ENCODE data around the gene WDR46. TPM values are rescaled to one million over a fixed set of nuclear protein-coding genes. Genes with fewer than 3 reads are reported as not detected.

The WDR46 gene
- total and polyA plus RNA-seq, 2 of the 13 experiments (the other 11 are each of a cell fraction or from before 2014, with no cell fraction given) = 47.4 to 105 TPM

- no peak for TF ChIP-seq IRF1 (CRISPR knock-in tag; IDR thresholded peaks at IDR 0.05; ENCODE audit: low read depth)
- peak; percentile 99 for TF ChIP-seq RBM39 (IDR thresholded peaks at IDR 0.05; ENCODE audit: low read depth, low read length, poor library complexity, severe bottlenecking)
- no peak; the same call in 1 of the 2 replicates for TF ChIP-seq IRF9 (CRISPR knock-in tag; IDR thresholded peaks at IDR 0.05; ENCODE audit: borderline replicate concordance)
- peak; percentile 93 for TF ChIP-seq ZNF317 (CRISPR knock-in tag; IDR thresholded peaks at IDR 0.05)
- TF ChIP-seq TEF (CRISPR knock-in tag; IDR thresholded peaks at IDR 0.05) = no peak
- TF ChIP-seq ZNF737 (CRISPR knock-in tag; IDR thresholded peaks at IDR 0.05; ENCODE audit: borderline replicate concordance) = peak; percentile 65; the same call in 1 of the 2 replicates
- TF ChIP-seq ZBTB10 (CRISPR knock-in tag; IDR thresholded peaks at IDR 0.05; ENCODE audit: borderline replicate concordance) = 0 out of 2 replicates have a peak, but pooled peaks have one; percentile 45
- TF ChIP-seq RFX1 (IDR thresholded peaks at IDR 0.05) = no peak
- TF ChIP-seq FOXA3 (CRISPR knock-in tag; IDR thresholded peaks at IDR 0.05) = peak; percentile 69
- TF ChIP-seq KDM3A (CRISPR knock-in tag; IDR thresholded peaks at IDR 0.05; ENCODE audit: low read depth) = peak; percentile 24; the same call in 1 of the 2 replicates
- peak; percentile 69; the same call in 1 of the 2 replicates for TF ChIP-seq ZNF891 (CRISPR knock-in tag; IDR thresholded peaks at IDR 0.05)
- TF ChIP-seq THYN1 (CRISPR knock-in tag; IDR thresholded peaks at IDR 0.05; ENCODE audit: borderline replicate concordance, low read depth) = no peak
- 0 out of 2 replicates have a peak, but pooled peaks have one; percentile 47 for TF ChIP-seq CSRNP2 (CRISPR knock-in tag; conservative IDR thresholded peaks at IDR 0.05; ENCODE audit: low read depth)
- peak; percentile 98 for TF ChIP-seq ZNF777 (CRISPR knock-in tag; IDR thresholded peaks at IDR 0.05)
- peak; percentile 95 for TF ChIP-seq SRSF1 (optimal IDR thresholded peaks at IDR 0.05; ENCODE audit: low read depth, low read length)
- no peak for TF ChIP-seq SUZ12 (IDR thresholded peaks at IDR 0.05; ENCODE audit: low read depth, low read length)
- TF ChIP-seq HINFP (CRISPR knock-in tag; IDR thresholded peaks at IDR 0.05; ENCODE audit: low read depth) = peak; percentile 65; the same call in 1 of the 2 replicates
- no peak; the same call in 1 of the 2 replicates for TF ChIP-seq ZNF253 (CRISPR knock-in tag; IDR thresholded peaks at IDR 0.05; ENCODE audit: borderline replicate concordance)
Measured at GRCh38 chr6:33299237-33299944, 10.4 kb upstream of the WDR46 start (continued).
